Progenitor cell of endocrine pancreas (in vitro differentiated cells): ENCODE results near the gene IL1B. TPM values are rescaled to one million over a fixed set of nuclear protein-coding genes. Genes with fewer than 3 reads are reported as not detected.
A peak's percentile ranks its signal among the peaks of the same experiment; 100 is the strongest.
"Not testable (repeated sequence)": the region's sequence is repeated elsewhere in the genome, so short reads cannot be mapped to it uniquely, and the experiment has no call there.

Experiments
- DNase-seq: peaks from one replicate; pipeline ENCODE4 v3.0.0; 2021; ENCODE audit warnings: low spot score; ENCODE audit not compliant: unreplicated experiment
- H3K27ac Mint-ChIP-seq: 2 replicates; pipeline ENCODE4 v1.8.0; 2021; ENCODE audit warnings: mild to moderate bottlenecking, moderate library complexity, mixed read lengths
- H3K27me3 Mint-ChIP-seq: 2 replicates; pipeline ENCODE4 v1.8.0; 2021; ENCODE audit warnings: mixed read lengths
- H3K36me3 Mint-ChIP-seq: 2 replicates; pipeline ENCODE4 v1.8.0; 2022; ENCODE audit warnings: mixed read lengths; ENCODE audit not compliant: insufficient read depth
- H3K4me1 Mint-ChIP-seq: 2 replicates; pipeline ENCODE4 v1.8.0; 2021; ENCODE audit warnings: low read depth, mixed read lengths
- H3K4me3 Mint-ChIP-seq: 2 replicates; pipeline ENCODE4 v1.8.0; 2021; ENCODE audit warnings: low read depth, mild to moderate bottlenecking, moderate library complexity, mixed read lengths
- H3K9me3 Mint-ChIP-seq: 2 replicates; pipeline ENCODE4 v1.8.0; 2021; ENCODE audit warnings: low read depth, mixed read lengths
- CTCF ChIP-seq: fragments of 200-600 bp; sonication (generic); IDR thresholded peaks from one replicate; pipeline ENCODE4 v1.5.0; 2021; ENCODE audit warnings: antibody characterized with exemption, mild to moderate bottlenecking; ENCODE audit not compliant: unreplicated experiment
- total RNA-seq: library from RNA; stranded (reverse); gene quantifications from 2 replicates; pipeline ENCODE4 v1.2.1, GENCODE V29; 2021

Gene IL1B
- total RNA-seq, 1 donor from 2014 or later: not detected

- peaks cover 2% of the 10 kb centered on the region for H3K36me3 Mint-ChIP-seq
- peaks cover 10% of the 10 kb centered on the region for H3K27me3 Mint-ChIP-seq
- no peak for DNase-seq
- no peak for TF ChIP-seq CTCF
- H3K27ac Mint-ChIP-seq: peak overlapping the region; percentile 67
- peaks cover 11% of the 10 kb centered on the region for H3K4me1 Mint-ChIP-seq
- peaks cover 32% of the 10 kb centered on the region for H3K9me3 Mint-ChIP-seq
- no peak overlapping the region for H3K4me3 Mint-ChIP-seq
Measured at GRCh38 chr2:112867701-112868631, 31.4 kb upstream of the IL1B start.

- H3K36me3 Mint-ChIP-seq: peaks cover 2% of the 10 kb centered on the region
- DNase-seq: no peak
- H3K4me3 Mint-ChIP-seq: no peak overlapping the region
- H3K27ac Mint-ChIP-seq: no peak overlapping the region
- TF ChIP-seq CTCF: no peak
- H3K9me3 Mint-ChIP-seq: peaks cover 30% of the 10 kb centered on the region
- peaks cover 10% of the 10 kb centered on the region for H3K4me1 Mint-ChIP-seq
- H3K27me3 Mint-ChIP-seq: peaks cover 10% of the 10 kb centered on the region
Measured at GRCh38 chr2:112866128-112866835, 29.7 kb upstream of the IL1B start.

- peaks cover 7% of the 10 kb centered on the region for H3K27me3 Mint-ChIP-seq
- H3K4me1 Mint-ChIP-seq: peaks cover 2% of the 10 kb centered on the region
Measured at GRCh38 chr2:112864072-112864471, 27.5 kb upstream of the IL1B start.

GRCh38 chr2:112859406-112860183, 23.0 kb upstream of the IL1B start:
- not testable (repeated sequence) for H3K4me1 Mint-ChIP-seq, H3K27me3 Mint-ChIP-seq, H3K36me3 Mint-ChIP-seq, DNase-seq, H3K27ac Mint-ChIP-seq, H3K4me3 Mint-ChIP-seq
- peaks cover 41% of the 10 kb centered on the region for H3K9me3 Mint-ChIP-seq

More at GRCh38 chr2:112864072-112864471, 27.5 kb upstream of the IL1B start:
- H3K4me3 Mint-ChIP-seq: no peak overlapping the region
- peaks cover 3% of the 10 kb centered on the region for H3K36me3 Mint-ChIP-seq
- no peak for DNase-seq
- H3K9me3 Mint-ChIP-seq: peaks cover 37% of the 10 kb centered on the region
- TF ChIP-seq CTCF: no peak
- H3K27ac Mint-ChIP-seq: no peak overlapping the region

- no peak overlapping the region for H3K4me3 Mint-ChIP-seq
- H3K27ac Mint-ChIP-seq: no peak overlapping the region
- DNase-seq: no peak
- H3K9me3 Mint-ChIP-seq: peaks cover 20% of the 10 kb centered on the region
- H3K27me3 Mint-ChIP-seq: peaks cover 11% of the 10 kb centered on the region
- H3K4me1 Mint-ChIP-seq: peaks cover 17% of the 10 kb centered on the region
- no peak for TF ChIP-seq CTCF
- H3K36me3 Mint-ChIP-seq: no peaks in the 10 kb centered on the region
Measured at GRCh38 chr2:112850588-112850987, 14.0 kb upstream of the IL1B start.
